Mucosa of stomach (tissue), 1 donor: Measurements from ENCODE around the gene CMTM5.

ENCODE experiments used
- H3K27me3 ChIP-seq: one replicate; pipeline ENCODE4 v1.7.0; 2013; ENCODE audit warnings: mild to moderate bottlenecking, low read length; ENCODE audit not compliant: control insufficient read depth, insufficient read depth
- H3K36me3 ChIP-seq: one replicate; pipeline ENCODE4 v1.7.0; 2013; ENCODE audit warnings: low read length; ENCODE audit not compliant: control insufficient read depth, insufficient read depth
- H3K4me1 ChIP-seq: one replicate; pipeline ENCODE4 v1.7.0; 2013; ENCODE audit warnings: mild to moderate bottlenecking, low read length; ENCODE audit not compliant: control insufficient read depth, insufficient read depth
- H3K4me3 ChIP-seq: one replicate; pipeline ENCODE4 v1.7.0; 2013; ENCODE audit warnings: low read length
- H3K9ac ChIP-seq: one replicate; pipeline ENCODE4 v1.7.0; 2013; ENCODE audit warnings: mild to moderate bottlenecking, low read length, moderate library complexity
- H3K9me3 ChIP-seq: one replicate; pipeline ENCODE4 v1.7.0; 2013; ENCODE audit warnings: mild to moderate bottlenecking, low read length, moderate library complexity; ENCODE audit not compliant: control insufficient read depth
- donor health status: Pancreatic carcinoma.

CMTM5 gene

GRCh38 chr14:23351681-23352505, 25.0 kb upstream of the CMTM5 start:
- peak overlapping the region; percentile 44 for H3K9ac ChIP-seq

GRCh38 chr14:23352506-23353432, 24.1 kb upstream of the CMTM5 start, which contains the start of gene SLC22A17:
Gene SLC22A17 (minus strand): TSS chr14:23352887.
- H3K9me3 ChIP-seq: no peaks in the 10 kb centered on the region
- H3K4me3 ChIP-seq: peak within 1 kb of the TSS; percentile 7
- no peaks in the 10 kb centered on the region for H3K36me3 ChIP-seq
- H3K4me1 ChIP-seq: peaks cover 9% of the 10 kb centered on the region
- peak within 1 kb of the TSS; percentile 44 for H3K9ac ChIP-seq
- peaks cover 35% of the 10 kb centered on the region for H3K27me3 ChIP-seq

More at GRCh38 chr14:23351681-23352505, 25.0 kb upstream of the CMTM5 start:
- no peaks in the 10 kb centered on the region for H3K36me3 ChIP-seq
- H3K9me3 ChIP-seq: no peaks in the 10 kb centered on the region
- peaks cover 35% of the 10 kb centered on the region for H3K27me3 ChIP-seq
- peaks cover 9% of the 10 kb centered on the region for H3K4me1 ChIP-seq
- no peak overlapping the region for H3K4me3 ChIP-seq

- H3K9ac ChIP-seq: no peak overlapping the region
- H3K4me1 ChIP-seq: peaks cover 9% of the 10 kb centered on the region
- H3K4me3 ChIP-seq: no peak overlapping the region
- peaks cover 35% of the 10 kb centered on the region for H3K27me3 ChIP-seq
- H3K36me3 ChIP-seq: no peaks in the 10 kb centered on the region
- H3K9me3 ChIP-seq: no peaks in the 10 kb centered on the region
Measured at GRCh38 chr14:23353433-23353780, 23.4 kb upstream of the CMTM5 start.

GRCh38 chr14:23354990-23355389, 21.9 kb upstream of the CMTM5 start:
- Histone ChIP-seq H3K27me3 (peaks cover 36% of the 10 kb centered on the region), H3K4me3 (no peak overlapping the region), H3K4me1 (peaks cover 9% of the 10 kb centered on the region), H3K9ac (no peak overlapping the region), H3K36me3 (no peaks in the 10 kb centered on the region), H3K9me3 (no peaks in the 10 kb centered on the region)

GRCh38 chr14:23355871-23356435, 20.9 kb upstream of the CMTM5 start:
- Histone ChIP-seq H3K4me1 (peaks cover 9% of the 10 kb centered on the region), H3K4me3 (no peak overlapping the region), H3K9ac (no peak overlapping the region), H3K9me3 (no peaks in the 10 kb centered on the region), H3K36me3 (no peaks in the 10 kb centered on the region), H3K27me3 (peaks cover 34% of the 10 kb centered on the region)

GRCh38 chr14:23356662-23357061, 20.2 kb upstream of the CMTM5 start:
- peaks cover 27% of the 10 kb centered on the region for H3K27me3 ChIP-seq
- no peak overlapping the region for H3K4me3 ChIP-seq
- no peak overlapping the region for H3K9ac ChIP-seq
- H3K9me3 ChIP-seq: no peaks in the 10 kb centered on the region
- peaks cover 8% of the 10 kb centered on the region for H3K4me1 ChIP-seq
- H3K36me3 ChIP-seq: no peaks in the 10 kb centered on the region

GRCh38 chr14:23357261-23357660, 19.6 kb upstream of the CMTM5 start:
- Histone ChIP-seq H3K4me1 (peaks cover 4% of the 10 kb centered on the region), H3K9ac (no peak overlapping the region), H3K9me3 (no peaks in the 10 kb centered on the region), H3K36me3 (no peaks in the 10 kb centered on the region), H3K27me3 (peaks cover 21% of the 10 kb centered on the region), H3K4me3 (no peak overlapping the region)

- Histone ChIP-seq H3K4me1 (peaks cover 1% of the 10 kb centered on the region), H3K9me3 (no peaks in the 10 kb centered on the region), H3K9ac (no peak overlapping the region), H3K27me3 (peaks cover 13% of the 10 kb centered on the region), H3K36me3 (no peaks in the 10 kb centered on the region), H3K4me3 (no peak overlapping the region)
Measured at GRCh38 chr14:23358042-23358441, 18.8 kb upstream of the CMTM5 start.

- Histone ChIP-seq H3K4me1 (no peaks in the 10 kb centered on the region), H3K36me3 (no peaks in the 10 kb centered on the region), H3K27me3 (peaks cover 8% of the 10 kb centered on the region), H3K4me3 (no peak overlapping the region), H3K9ac (no peak overlapping the region), H3K9me3 (no peaks in the 10 kb centered on the region)
Measured at GRCh38 chr14:23358553-23359166, 18.2 kb upstream of the CMTM5 start.

- Histone ChIP-seq H3K4me3 (no peak overlapping the region), H3K27me3 (peaks cover 13% of the 10 kb centered on the region), H3K36me3 (no peaks in the 10 kb centered on the region), H3K9me3 (no peaks in the 10 kb centered on the region), H3K4me1 (no peaks in the 10 kb centered on the region), H3K9ac (no peak overlapping the region)
Measured at GRCh38 chr14:23359167-23359626, 17.6 kb upstream of the CMTM5 start.

- peaks cover 19% of the 10 kb centered on the region for H3K27me3 ChIP-seq
- H3K36me3 ChIP-seq: no peaks in the 10 kb centered on the region
- H3K9me3 ChIP-seq: no peaks in the 10 kb centered on the region
- H3K9ac ChIP-seq: no peak overlapping the region
- peaks cover 5% of the 10 kb centered on the region for H3K4me1 ChIP-seq
- H3K4me3 ChIP-seq: no peak overlapping the region
Measured at GRCh38 chr14:23359722-23360447, 17.0 kb upstream of the CMTM5 start.
